Measurements from ENCODE around the gene GRM7. TPM values are rescaled to one million over a fixed set of nuclear protein-coding genes. Genes with fewer than 3 reads are reported as not detected.

GRM7 gene
- total RNA-seq, 1 donor from 2014 or later = 2.1 TPM

- no peak for DNase-seq (ENCODE audit: low spot score)
- peak; percentile 41 for ATAC-seq
- intact Hi-C loops (cut with DNase I) = no loop called here
These were observed 796.5 kb downstream of the GRM7 start for GRCh38 chr3:7657214-7658112.

- ATAC-seq (no peak), DNase-seq (ENCODE audit: low spot score) (no peak)
- intact Hi-C loops (cut with DNase I) = no loop called here
These were observed 797.4 kb downstream of the GRM7 start for GRCh38 chr3:7658294-7658693.

GRCh38 chr3:7659079-7659478 lies 798.2 kb downstream of the GRM7 start:
- ATAC-seq = no peak
- DNase-seq (ENCODE audit: low spot score) = no peak
- intact Hi-C loops (cut with DNase I) = no loop called here

- intact Hi-C loops (cut with DNase I) = no loop called here
- no peak for ATAC-seq
- DNase-seq (ENCODE audit: low spot score) = no peak
These were observed 802.9 kb downstream of the GRM7 start for GRCh38 chr3:7663771-7664170.

GRCh38 chr3:7667774-7668173 lies 806.9 kb downstream of the GRM7 start:
- DNase-seq (ENCODE audit: low spot score) (no peak), ATAC-seq (no peak)
- intact Hi-C loops (cut with DNase I) = no loop called here

- DNase-seq (ENCODE audit: low spot score) (no peak), ATAC-seq (no peak)
- intact Hi-C loops (cut with DNase I) = no loop called here
These were observed 808.7 kb downstream of the GRM7 start for GRCh38 chr3:7669641-7670040.

- intact Hi-C loops (cut with DNase I) = loop anchor here (5.0 kb wide), 1 partner anchor 1511 kb away; no protein-coding TSS in a partner anchor
- no peak for ATAC-seq
- no peak for DNase-seq (ENCODE audit: low spot score)
These were observed 817.6 kb downstream of the GRM7 start for GRCh38 chr3:7678521-7678920.

- DNase-seq (ENCODE audit: low spot score) (peak; percentile 60), ATAC-seq (peak; percentile 94)
- intact Hi-C loops (cut with DNase I) = no loop called here
These were observed 821.9 kb downstream of the GRM7 start for GRCh38 chr3:7682822-7683229.

GRCh38 chr3:7683426-7683825 lies 822.5 kb downstream of the GRM7 start:
- peak; percentile 37 for ATAC-seq
- intact Hi-C loops (cut with DNase I) = no loop called here
- DNase-seq (ENCODE audit: low spot score) = no peak

- intact Hi-C loops (cut with DNase I) = no loop called here
- ATAC-seq (no peak), DNase-seq (ENCODE audit: low spot score) (no peak)
These were observed 823.3 kb downstream of the GRM7 start for GRCh38 chr3:7684182-7684715.

GRCh38 chr3:7687428-7688147 lies 826.7 kb downstream of the GRM7 start:
- DNase-seq (ENCODE audit: low spot score) (no peak), ATAC-seq (peak; percentile 59)
- intact Hi-C loops (cut with DNase I) = no loop called here

GRCh38 chr3:7692866-7693265 lies 832.0 kb downstream of the GRM7 start:
- no peak for DNase-seq (ENCODE audit: low spot score)
- intact Hi-C loops (cut with DNase I) = no loop called here
- ATAC-seq = no peak

GRCh38 chr3:7693976-7694375 lies 833.1 kb downstream of the GRM7 start:
- intact Hi-C loops (cut with DNase I) = no loop called here
- no peak for DNase-seq (ENCODE audit: low spot score)
- no peak for ATAC-seq

GRCh38 chr3:7695049-7695448 lies 834.1 kb downstream of the GRM7 start:
- DNase-seq (ENCODE audit: low spot score) (no peak), ATAC-seq (no peak)
- intact Hi-C loops (cut with DNase I) = no loop called here

GRCh38 chr3:7696320-7696719 lies 835.4 kb downstream of the GRM7 start:
- ATAC-seq (no peak), DNase-seq (ENCODE audit: low spot score) (no peak)
- intact Hi-C loops (cut with DNase I) = no loop called here

- no peak for DNase-seq (ENCODE audit: low spot score)
- no peak for ATAC-seq
- intact Hi-C loops (cut with DNase I) = no loop called here
These were observed 836.6 kb downstream of the GRM7 start for GRCh38 chr3:7697548-7697947.

GRCh38 chr3:7700539-7700938 lies 839.6 kb downstream of the GRM7 start:
- ATAC-seq (no peak), DNase-seq (ENCODE audit: low spot score) (no peak)
- intact Hi-C loops (cut with DNase I) = no loop called here

GRCh38 chr3:7700977-7701376 lies 840.1 kb downstream of the GRM7 start:
- no peak for DNase-seq (ENCODE audit: low spot score)
- ATAC-seq = no peak
- intact Hi-C loops (cut with DNase I) = no loop called here

- intact Hi-C loops (cut with DNase I) = no loop called here
- ATAC-seq (no peak), DNase-seq (ENCODE audit: low spot score) (no peak)
These were observed 846.3 kb downstream of the GRM7 start for GRCh38 chr3:7707187-7707586.

All from sciatic nerve (tissue), 2 donors.